Measurements from ENCODE around the gene ISCA1.
"Not testable (repeated sequence)": the region's sequence is repeated elsewhere in the genome, so short reads cannot be mapped to it uniquely, and the experiment has no call there.

ISCA1 gene

GRCh38 chr9:86282077-86282978 lies at the start of gene ISCA1:
TSS of gene ISCA1 (minus strand) at chr9:86282538. CDS start at chr9:86282458, 80 bp downstream.
- DNase-seq = peak; percentile 95 to 99 (median 98)

GRCh38 chr9:86330186-86330585 lies 47.8 kb upstream of the ISCA1 start:
- DNase-seq = no peak

- DNase-seq = no peak
These were observed 47.3 kb upstream of the ISCA1 start for GRCh38 chr9:86329649-86330048.

- DNase-seq = no peak
These were observed 45.8 kb upstream of the ISCA1 start for GRCh38 chr9:86328156-86328555.

GRCh38 chr9:86326536-86326935 lies 44.2 kb upstream of the ISCA1 start:
- no peak for DNase-seq

GRCh38 chr9:86324901-86325300 lies 42.6 kb upstream of the ISCA1 start:
- no peak for DNase-seq

GRCh38 chr9:86324308-86324707 lies 42.0 kb upstream of the ISCA1 start:
- DNase-seq = no peak

- no peak for DNase-seq
These were observed 40.8 kb upstream of the ISCA1 start for GRCh38 chr9:86322973-86323644.

GRCh38 chr9:86321373-86321772 lies 39.0 kb upstream of the ISCA1 start:
- no peak for DNase-seq

- DNase-seq = no peak
These were observed 35.8 kb upstream of the ISCA1 start for GRCh38 chr9:86318187-86318586.

GRCh38 chr9:86315078-86315477 lies 32.7 kb upstream of the ISCA1 start:
- DNase-seq = no peak

- not testable (repeated sequence) for DNase-seq
These were observed 30.6 kb upstream of the ISCA1 start for GRCh38 chr9:86312959-86313358.

- no peak for DNase-seq
These were observed 26.3 kb upstream of the ISCA1 start for GRCh38 chr9:86308687-86309086.

- no peak for DNase-seq
These were observed 21.9 kb upstream of the ISCA1 start for GRCh38 chr9:86304236-86304730.

GRCh38 chr9:86303316-86303975 lies 21.1 kb upstream of the ISCA1 start:
- peak in 2 of 6 experiments; percentile 16 to 21 for DNase-seq

- DNase-seq = no peak
These were observed 19.3 kb upstream of the ISCA1 start for GRCh38 chr9:86301686-86302085.

GRCh38 chr9:86300701-86301100 lies 18.4 kb upstream of the ISCA1 start:
- DNase-seq = no peak

GRCh38 chr9:86298873-86299272 lies 16.5 kb upstream of the ISCA1 start:
- DNase-seq = no peak

- not testable (repeated sequence) for DNase-seq
These were observed 8.0 kb upstream of the ISCA1 start for GRCh38 chr9:86290341-86290740.

GRCh38 chr9:86288499-86289198 lies 6.3 kb upstream of the ISCA1 start:
- no peak for DNase-seq

GRCh38 chr9:86287013-86287412 lies 4.7 kb upstream of the ISCA1 start:
- peak in 2 of 6 experiments; percentile 5 to 12 for DNase-seq

GRCh38 chr9:86286278-86286677 lies 3.9 kb upstream of the ISCA1 start:
- no peak for DNase-seq

GRCh38 chr9:86285261-86285660 lies 2.9 kb upstream of the ISCA1 start:
- no peak for DNase-seq

Data from stimulated activated naive CD4-positive, alpha-beta T cell (primary cell).